Hematopoietic multipotent progenitor cell treated with erythropoietin and hydrocortisone succinate and interleukin-3 and kit ligand, for 17 days (in vitro differentiated cells): ENCODE measurements around the gene DYNLRB1.

Source experiments
- DNase-seq: peaks from one replicate; pipeline ENCODE4 v3.0.0-alpha.2; 2015; ENCODE audit warnings: low spot score

Gene DYNLRB1

GRCh38 chr20:34579191-34579978 is 63.2 kb downstream of the DYNLRB1 start:
- DNase-seq: no peak

DNA sequence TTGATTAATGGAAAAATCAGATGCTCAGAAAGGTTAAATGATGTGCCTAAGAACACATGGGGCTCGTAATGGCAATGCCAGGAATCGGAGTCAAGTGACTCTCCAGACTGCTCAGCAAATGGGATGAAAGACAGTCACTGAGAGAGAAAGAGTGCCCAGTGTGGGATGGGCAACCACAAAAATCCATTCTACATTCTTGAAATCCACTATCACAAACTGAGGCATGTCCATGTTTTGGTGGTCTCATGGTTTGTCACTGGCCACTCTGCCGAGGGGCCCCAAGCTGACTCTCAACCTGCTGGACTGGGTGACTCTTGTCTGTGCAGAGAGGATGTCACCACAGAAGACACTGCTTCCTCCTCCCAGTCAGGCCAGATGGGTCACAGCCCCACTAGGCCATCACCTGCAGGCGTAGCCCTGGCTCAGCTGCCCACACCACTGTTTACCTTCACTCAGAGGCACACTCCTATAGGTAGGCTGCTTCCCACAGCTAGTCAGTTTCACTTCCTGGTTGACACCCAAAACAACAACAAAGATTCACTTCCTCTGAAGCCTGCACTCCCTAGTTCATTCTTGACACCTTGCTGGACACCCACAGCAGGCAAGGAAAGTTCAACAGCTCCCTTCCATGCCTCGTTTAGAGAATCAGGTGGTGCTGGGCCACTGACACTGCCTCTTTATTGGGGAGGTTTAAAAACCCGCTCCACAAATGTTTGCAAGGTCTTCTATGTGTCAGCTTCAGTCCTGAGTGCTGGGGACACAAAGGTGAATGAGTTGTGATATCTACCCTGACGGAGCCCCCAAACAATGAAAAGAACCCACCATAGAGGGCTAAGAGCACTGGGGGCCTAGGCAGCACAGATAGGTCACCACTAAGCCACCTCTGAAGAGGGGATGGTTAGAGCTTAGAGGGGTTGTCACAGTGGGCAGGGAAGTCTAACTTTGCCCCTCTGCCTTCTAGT is 64.0 kb downstream of the DYNLRB1 start:
- DNase-seq: no peak

GRCh38 chr20:34581341-34582184 is 65.3 kb downstream of the DYNLRB1 start:
- no peak for DNase-seq

DNA sequence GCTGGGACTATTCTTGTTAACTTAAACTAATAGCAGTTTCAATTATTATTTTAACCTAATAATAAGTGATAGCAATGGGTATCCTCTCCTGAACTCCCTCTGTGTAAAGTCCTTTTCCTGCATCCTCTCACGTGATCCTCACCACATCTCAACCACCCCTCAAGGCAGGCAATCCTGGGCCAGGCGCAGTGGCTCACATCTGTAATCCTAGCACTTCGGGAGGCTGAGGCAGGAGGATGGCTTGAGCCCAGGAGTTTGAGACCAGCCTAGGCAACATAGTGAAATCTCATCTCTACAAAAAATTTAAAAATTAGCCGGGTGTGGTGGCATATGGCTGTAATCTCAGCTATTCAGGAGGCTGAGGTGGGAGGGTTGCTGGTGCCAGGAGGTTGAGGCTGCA is 66.0 kb downstream of the DYNLRB1 start:
- no peak for DNase-seq

- DNase-seq: no peak
These were observed 66.7 kb downstream of the DYNLRB1 start for GRCh38 chr20:34582911-34583310.

- DNase-seq: no peak
These were observed 67.3 kb downstream of the DYNLRB1 start for GRCh38 chr20:34583544-34583943.

DNA sequence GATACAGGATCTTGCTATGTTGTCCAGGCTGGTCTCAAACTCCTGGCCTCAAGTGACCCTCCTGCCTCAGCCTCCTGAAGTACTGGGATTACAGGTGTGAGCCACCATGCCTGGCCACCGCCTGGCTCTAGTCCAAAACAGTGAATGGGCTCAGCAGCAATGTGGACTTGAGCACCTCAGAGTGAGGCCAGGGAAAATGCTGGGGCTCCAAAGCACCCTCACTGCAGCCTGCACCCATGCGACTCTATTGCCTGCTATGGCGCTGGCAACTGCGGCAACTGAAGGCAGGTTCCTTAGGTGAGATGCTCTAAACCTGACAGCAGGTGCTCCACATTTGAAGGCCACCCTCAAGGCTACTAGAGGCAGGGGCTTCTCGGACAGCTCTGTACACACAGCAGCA is 68.8 kb downstream of the DYNLRB1 start:
- no peak for DNase-seq

GRCh38 chr20:34586488-34587163 is 70.4 kb downstream of the DYNLRB1 start:
- no peak for DNase-seq
